CD4-positive, alpha-beta T cell treated with Interleukin-12 subunit alpha and Interleukin-12 subunit beta, for 1 hour (primary cell): ENCODE measurements around the gene SBF2.
"Not testable (repeated sequence)": the region's sequence is repeated elsewhere in the genome, so short reads cannot be mapped to it uniquely, and the experiment has no call there.

Experiments used
- DNase-seq: peaks from one replicate; pipeline ENCODE4 v3.0.0-alpha.2; 2020

Gene SBF2

GRCh38 chr11:9990221-9990973 is 303.6 kb downstream of the SBF2 start:
- DNase-seq = no peak

GRCh38 chr11:9987303-9987702 is 306.7 kb downstream of the SBF2 start:
- DNase-seq = not testable (repeated sequence)

GRCh38 chr11:9982796-9983579 is 311.0 kb downstream of the SBF2 start:
- no peak for DNase-seq

GRCh38 chr11:9982127-9982795 is 311.8 kb downstream of the SBF2 start:
- DNase-seq = no peak

DNA sequence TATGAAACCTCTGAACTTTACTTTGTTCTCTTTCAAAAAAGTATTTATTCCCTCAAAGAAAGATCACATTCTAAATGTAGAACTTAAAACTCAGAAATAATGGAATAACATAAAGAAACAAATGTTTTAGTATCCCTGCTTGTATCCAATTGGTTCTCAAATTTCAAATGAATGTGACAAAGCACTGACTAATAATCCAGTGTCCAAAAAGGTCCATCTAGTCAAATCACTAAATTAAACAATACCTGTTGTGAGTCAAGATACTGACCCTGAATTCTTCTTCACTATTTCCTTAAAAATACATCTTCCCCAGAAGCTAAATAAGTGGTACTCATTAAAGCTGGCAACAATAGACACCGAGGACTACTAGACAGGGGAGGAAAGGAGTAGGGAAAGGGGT is 313.1 kb downstream of the SBF2 start:
- DNase-seq = no peak

DNA sequence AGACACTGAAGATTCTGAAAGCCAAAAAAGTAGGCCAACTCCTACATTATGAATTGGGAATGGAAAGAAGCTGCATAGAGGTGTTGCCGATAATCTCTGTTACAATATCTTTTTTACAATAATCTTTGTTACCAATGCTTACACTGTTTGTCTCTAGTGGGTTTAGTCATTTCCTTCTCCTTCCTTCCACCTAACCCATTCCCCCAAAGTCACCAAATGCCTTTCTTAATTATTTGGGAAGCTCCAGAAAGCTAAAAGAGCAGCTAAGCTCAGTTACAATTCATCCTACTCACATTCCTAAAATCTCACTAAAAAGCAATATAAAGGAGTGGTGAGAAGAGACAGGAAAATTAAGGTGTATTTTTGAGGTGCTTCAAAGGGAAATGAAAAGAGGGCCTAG is 316.5 kb downstream of the SBF2 start:
- DNase-seq = no peak

- no peak for DNase-seq
Observed at GRCh38 chr11:9974375-9974774, 319.6 kb downstream of the SBF2 start.

DNA sequence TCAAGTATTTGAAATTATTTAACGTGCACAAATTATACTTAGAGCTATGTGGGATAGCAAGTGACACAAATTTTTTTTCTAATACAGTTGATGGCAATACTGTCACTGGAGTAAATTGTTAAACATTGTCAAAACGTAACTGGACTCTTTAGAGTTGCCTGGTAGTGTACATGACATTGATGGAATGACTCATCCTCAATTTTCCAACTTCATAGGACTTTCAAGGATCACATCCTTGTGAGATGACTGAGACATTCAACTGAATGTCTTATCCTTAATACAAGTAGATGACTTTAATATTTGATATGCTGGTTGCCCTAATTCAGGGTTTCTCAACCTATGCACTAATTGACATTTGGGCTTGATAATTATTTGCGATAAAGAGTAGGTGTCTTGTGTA is 320.1 kb downstream of the SBF2 start:
- DNase-seq = no peak

- peak; percentile 49 for DNase-seq
Observed at GRCh38 chr11:9972989-9973388, 321.0 kb downstream of the SBF2 start.

DNA sequence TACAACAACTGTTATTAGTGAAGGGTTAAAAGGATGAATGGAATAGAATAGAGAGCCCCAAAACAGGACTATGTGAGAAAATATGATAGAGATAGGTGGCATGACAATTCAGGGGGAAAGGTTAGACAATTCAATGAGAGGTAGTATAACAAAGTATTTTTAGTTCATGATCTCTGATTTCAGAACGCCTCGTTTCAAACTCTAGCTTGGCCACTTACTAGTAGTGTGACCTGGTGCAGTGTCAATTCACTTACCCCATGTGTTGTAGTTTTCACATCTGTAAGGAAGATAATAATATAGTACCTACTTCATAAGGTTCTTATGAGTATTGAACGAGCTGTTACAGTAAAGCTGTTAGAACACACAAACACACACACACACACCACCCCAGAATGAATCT is 322.1 kb downstream of the SBF2 start:
- DNase-seq = no peak

DNA sequence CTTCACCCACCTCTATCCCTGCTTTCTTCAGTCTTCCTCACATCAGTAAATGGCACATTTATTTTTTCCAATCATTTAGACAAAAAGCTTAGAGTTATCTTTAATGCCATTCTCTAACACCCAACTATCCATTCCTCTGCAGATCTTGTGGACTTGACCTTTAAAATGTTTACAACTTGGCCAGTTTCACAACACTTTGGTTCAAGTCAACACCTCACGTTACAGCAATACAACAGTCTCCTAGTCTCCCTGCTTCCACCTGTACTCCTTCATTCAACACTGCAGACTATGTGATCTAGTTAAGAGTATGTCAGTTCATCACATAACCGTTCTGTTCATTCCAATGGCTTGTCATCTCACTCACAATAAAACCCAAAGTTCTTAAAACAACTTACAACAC is 325.0 kb downstream of the SBF2 start:
- no peak for DNase-seq

DNA sequence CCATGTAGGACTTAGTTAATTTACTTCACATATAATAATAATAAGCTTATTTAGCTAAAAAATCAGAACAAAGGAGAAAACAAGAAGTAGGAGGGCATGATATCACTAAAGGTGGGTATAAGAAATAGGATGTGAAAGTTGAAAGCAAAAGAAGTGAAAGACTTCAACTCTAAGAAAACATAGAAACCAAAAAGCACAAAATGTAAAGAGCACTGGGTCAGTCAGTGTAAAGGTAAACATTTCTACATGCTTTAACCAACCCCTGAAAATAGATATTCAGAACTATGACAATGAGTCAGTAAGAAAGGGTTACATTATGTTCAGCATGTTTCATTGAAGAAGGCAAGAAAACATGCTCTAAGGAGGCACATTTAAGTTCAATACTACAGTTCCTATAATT is 331.3 kb downstream of the SBF2 start:
- no peak for DNase-seq

DNA sequence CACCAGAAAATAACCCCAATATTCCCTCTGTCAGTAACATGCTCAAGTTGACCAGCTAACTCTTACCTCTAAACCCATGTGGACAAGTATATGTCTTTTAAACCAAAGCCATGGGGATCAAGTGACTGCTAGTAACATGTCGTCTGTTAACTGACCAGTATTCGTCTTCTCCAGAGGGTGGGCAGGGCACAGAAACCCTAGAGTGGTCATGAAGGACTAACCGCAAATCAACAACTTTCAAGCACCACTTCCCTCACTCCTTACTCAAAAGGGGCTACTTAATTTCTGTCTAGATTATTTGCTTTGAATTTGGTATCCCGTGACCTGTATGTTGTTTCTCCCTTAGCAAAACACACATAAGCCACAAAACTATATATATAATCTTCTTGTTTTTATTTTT is 336.9 kb downstream of the SBF2 start:
- DNase-seq = no peak

DNA sequence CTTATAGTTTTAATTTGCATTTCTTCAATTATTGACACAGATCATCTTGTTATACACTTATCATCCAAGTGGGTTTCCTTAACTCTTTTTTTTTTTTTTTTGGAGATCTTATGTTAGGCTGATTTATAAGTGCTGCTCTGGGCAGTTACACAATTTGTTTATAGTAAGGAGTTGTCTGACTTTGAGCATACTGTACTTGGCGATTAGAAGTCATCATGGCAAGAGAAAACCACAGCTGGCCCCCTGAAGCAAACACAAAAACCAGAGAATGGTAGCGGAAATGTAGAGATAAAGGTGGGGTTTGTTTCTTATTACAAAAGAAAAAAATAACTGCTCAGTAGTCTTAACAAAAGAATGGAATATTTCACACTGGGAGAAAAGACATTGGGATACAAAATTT is 337.5 kb downstream of the SBF2 start:
- DNase-seq = no peak

GRCh38 chr11:9955391-9955790 is 338.6 kb downstream of the SBF2 start:
- DNase-seq = no peak

- no peak for DNase-seq
Observed at GRCh38 chr11:9953994-9954626, 339.9 kb downstream of the SBF2 start.

DNA sequence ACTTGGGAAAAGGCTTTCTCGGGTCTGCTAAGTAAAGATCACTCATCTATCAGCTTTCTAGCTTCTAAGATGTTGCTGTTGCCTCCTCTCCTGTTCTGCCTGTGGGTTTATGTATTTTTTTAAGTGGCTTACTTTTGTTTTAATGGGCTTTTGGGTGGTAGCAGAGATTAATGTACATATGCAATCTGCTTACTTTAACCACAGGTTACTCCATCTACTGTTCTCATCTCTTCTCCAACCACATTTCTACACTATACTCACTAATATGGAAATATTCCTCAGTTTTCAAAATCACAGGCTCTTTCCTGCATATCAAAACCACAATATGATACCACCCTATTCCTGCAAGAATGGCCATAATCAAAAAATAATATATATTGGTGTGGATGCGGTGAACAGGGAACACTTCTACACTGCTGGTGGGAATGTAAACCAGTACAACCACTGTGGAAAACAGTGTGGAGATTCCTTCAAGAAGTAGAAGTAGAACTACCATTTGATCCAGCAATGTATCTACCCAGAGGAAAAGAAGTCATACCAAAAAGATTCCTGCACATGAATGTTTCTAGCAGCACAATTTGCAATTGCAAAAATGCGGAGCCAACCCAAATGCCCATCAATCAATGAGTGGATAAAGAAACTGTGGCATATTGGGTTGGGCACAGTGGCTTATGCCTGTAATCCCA is 341.4 kb downstream of the SBF2 start:
- DNase-seq = no peak

DNA sequence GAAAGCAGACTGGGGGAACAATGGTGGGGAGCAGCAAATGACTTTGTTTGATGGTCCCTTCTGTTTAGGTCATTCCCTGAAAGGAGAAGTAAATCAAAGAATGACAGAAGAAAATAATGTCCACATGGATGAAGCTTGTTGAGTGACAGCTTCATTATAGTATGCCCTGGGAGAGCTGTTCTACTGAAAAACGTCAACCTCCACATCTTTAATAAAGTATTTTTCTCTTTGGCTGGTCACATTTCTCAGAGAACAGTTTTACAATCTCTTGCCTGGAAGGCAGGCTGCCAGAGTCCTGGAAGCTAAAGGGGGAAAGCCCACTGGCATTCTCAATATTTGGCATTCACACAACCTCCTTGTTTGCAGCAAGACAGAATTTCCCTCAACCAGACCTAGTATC is 342.2 kb downstream of the SBF2 start:
- DNase-seq = no peak

- DNase-seq = no peak
Observed at GRCh38 chr11:9950462-9950861, 343.6 kb downstream of the SBF2 start.

DNA sequence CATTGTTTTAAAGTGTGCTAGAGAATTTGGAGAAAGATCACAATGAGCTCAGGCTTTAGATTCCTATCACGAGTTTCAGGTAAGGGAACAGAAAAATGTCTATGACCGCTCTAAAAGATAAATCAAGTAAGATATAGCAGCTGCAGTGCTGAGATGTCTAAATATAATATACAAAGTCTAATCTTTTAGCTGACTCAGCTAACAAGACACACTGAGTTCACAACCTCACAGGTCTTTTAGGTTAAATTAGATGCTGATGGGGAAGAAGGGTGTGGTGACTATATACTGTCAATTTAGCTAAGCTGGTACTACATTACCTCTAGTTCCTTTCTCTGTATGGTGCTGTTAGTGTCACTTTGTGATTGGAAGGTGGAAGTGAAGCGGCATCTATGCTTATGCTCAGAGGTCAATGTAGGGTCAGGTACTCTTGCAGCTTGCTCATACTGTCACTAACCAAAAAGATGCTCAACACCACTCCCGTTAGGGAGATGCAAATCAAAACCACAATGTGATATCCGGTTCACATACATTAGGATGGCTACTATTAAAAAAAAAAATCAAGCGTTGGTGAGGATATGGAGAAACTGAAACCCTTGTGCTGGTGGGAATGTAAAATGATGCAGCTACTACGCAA is 346.7 kb downstream of the SBF2 start:
- DNase-seq = no peak

DNA sequence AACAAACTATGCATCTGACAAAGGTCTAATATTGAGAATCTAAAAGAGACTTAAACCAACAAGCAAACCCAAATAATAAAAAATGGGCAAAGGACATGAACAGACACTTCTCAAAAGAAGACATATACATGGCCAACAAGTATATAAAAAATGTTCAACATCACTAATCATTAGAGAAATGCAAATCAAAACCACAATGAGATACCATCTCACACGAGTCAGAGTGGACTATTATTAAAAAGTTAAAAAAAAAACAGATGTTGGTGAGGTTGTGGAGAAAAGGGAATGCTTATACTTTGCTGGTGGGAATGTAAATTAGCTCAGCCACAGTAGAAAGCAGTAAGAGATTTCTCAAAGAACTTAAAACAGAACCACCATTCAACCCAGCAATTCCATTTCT is 348.3 kb downstream of the SBF2 start:
- not testable (repeated sequence) for DNase-seq

GRCh38 chr11:9943386-9944110 is 350.5 kb downstream of the SBF2 start:
- no peak for DNase-seq
